Measurements from ENCODE around the gene VPS8.

- TF ChIP-seq CTCF (IDR thresholded peaks at IDR 0.05; ENCODE audit: low read length) = no peak
- TF ChIP-seq EZH2 (IDR thresholded peaks at IDR 0.05; ENCODE audit: borderline replicate concordance, low read length) = no peak
Measured at GRCh38 chr3:185093116-185093515, 281.1 kb downstream of the VPS8 start.

Data from OCI-LY1 (cell line).